Measurements from ENCODE around the gene COL4A2.

COL4A2 gene

DNA sequence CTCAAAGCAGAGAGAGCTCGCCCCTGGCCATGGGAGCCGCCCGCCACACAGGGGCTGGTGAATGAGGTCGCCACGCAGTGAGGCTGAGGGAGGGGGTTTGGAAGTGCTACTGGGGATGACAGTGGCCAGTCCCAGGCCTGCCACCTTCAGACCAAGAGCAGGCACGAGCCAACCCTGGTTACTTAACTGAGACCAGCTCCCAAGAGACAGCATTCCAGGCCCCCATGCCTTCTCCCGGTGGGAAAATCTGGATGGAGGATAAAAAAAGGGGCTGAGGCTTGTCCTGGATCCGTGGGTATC, 211.1 kb downstream of the COL4A2 start:
- Histone ChIP-seq H3K36me3 (ENCODE audit: insufficient read depth, low read length) (no peaks in the 10 kb centered on the region), H3K79me2 (ENCODE audit: control insufficient read depth, insufficient read depth, low read length, unreplicated experiment) (no peaks in the 10 kb centered on the region), H3K4me3 (ENCODE audit: low read depth, low read length) (no peak overlapping the region), H3K27me3 (ENCODE audit: insufficient read depth, low read length) (no peaks in the 10 kb centered on the region), H2AFZ (ENCODE audit: low read length, unreplicated experiment) (no peak overlapping the region), H3K4me1 (ENCODE audit: control insufficient read depth, insufficient read depth, low read length, unreplicated experiment) (peaks cover 35% of the 10 kb centered on the region), H3K27ac (ENCODE audit: low read depth, low read length) (no peak overlapping the region)

DNA sequence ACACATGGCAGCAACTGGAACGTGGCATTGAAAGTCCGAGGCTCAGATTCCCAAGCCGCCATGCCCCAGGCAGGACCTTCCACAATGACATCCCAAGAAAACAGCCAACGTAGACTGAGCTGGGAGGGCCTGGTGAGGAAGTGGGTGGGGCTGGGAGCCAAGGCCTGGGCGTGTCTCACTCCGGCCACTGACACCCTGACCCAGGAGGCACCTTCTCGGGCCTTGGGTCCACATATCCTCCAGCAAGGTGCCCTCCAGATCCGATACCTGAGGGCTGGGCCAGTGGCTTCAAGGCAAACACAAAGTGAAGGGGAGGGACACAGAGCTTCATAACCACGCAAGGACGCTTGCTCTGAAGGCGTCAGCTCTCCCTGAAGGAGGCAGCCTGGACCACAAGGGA, 211.5 kb downstream of the COL4A2 start:
- no peak overlapping the region for H2AFZ ChIP-seq (ENCODE audit: low read length, unreplicated experiment)
- no peaks in the 10 kb centered on the region for H3K79me2 ChIP-seq (ENCODE audit: control insufficient read depth, insufficient read depth, low read length, unreplicated experiment)
- peaks cover 35% of the 10 kb centered on the region for H3K4me1 ChIP-seq (ENCODE audit: control insufficient read depth, insufficient read depth, low read length, unreplicated experiment)
- no peaks in the 10 kb centered on the region for H3K27me3 ChIP-seq (ENCODE audit: insufficient read depth, low read length)
- H3K4me3 ChIP-seq (ENCODE audit: low read depth, low read length): no peak overlapping the region
- no peaks in the 10 kb centered on the region for H3K36me3 ChIP-seq (ENCODE audit: insufficient read depth, low read length)
- H3K27ac ChIP-seq (ENCODE audit: low read depth, low read length): no peak overlapping the region

DNA sequence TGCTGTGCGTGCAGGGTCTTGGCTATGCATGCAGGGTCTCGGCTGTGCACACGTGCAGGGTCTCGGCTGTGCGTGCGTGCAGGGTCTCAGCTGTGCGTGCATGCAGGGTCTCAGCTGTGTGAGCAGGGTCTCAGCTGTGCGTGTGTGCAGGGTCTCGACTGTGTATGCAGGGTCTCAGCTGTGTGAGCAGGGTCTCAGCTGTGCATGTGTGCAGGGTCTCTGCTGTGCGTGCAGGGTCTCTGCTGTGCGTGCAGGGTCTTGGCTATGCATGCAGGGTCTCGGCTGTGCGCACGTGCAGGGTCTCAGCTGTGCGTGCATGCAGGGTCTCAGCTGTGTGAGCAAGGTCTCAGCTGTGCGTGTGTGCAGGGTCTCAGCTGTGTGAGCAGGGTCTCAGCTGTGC, 212.0 kb downstream of the COL4A2 start:
- no peaks in the 10 kb centered on the region for H3K36me3 ChIP-seq (ENCODE audit: insufficient read depth, low read length)
- H3K4me3 ChIP-seq (ENCODE audit: low read depth, low read length): no peak overlapping the region
- H2AFZ ChIP-seq (ENCODE audit: low read length, unreplicated experiment): no peak overlapping the region
- H3K4me1 ChIP-seq (ENCODE audit: control insufficient read depth, insufficient read depth, low read length, unreplicated experiment): peaks cover 35% of the 10 kb centered on the region
- no peaks in the 10 kb centered on the region for H3K79me2 ChIP-seq (ENCODE audit: control insufficient read depth, insufficient read depth, low read length, unreplicated experiment)
- H3K27me3 ChIP-seq (ENCODE audit: insufficient read depth, low read length): no peaks in the 10 kb centered on the region
- no peak overlapping the region for H3K27ac ChIP-seq (ENCODE audit: low read depth, low read length)

DNA sequence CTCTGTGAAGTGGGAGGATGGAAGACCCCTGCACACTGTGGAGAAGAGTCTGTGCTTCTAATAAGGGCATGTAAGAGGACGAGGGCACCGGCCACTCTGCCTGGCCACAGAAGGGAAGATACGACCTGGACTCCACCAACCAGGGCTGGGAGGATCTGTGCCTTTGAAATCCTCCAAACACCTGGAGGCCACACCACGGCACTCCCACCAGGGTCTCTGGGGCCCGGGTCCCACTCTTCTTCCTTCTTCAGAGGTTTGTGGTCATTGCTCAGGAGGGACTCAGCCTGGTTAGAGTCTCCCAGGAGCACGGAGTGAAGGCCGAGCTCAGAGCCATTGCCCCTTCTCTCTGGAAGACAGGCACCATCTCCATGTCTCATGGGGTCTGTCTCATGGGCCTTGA, 212.4 kb downstream of the COL4A2 start:
- Histone ChIP-seq H3K27me3 (ENCODE audit: insufficient read depth, low read length) (no peaks in the 10 kb centered on the region), H3K79me2 (ENCODE audit: control insufficient read depth, insufficient read depth, low read length, unreplicated experiment) (no peaks in the 10 kb centered on the region), H3K4me1 (ENCODE audit: control insufficient read depth, insufficient read depth, low read length, unreplicated experiment) (peaks cover 35% of the 10 kb centered on the region), H2AFZ (ENCODE audit: low read length, unreplicated experiment) (no peak overlapping the region), H3K4me3 (ENCODE audit: low read depth, low read length) (no peak overlapping the region), H3K27ac (ENCODE audit: low read depth, low read length) (peak overlapping the region; percentile 82; the same call in 1 of the 2 replicates), H3K36me3 (ENCODE audit: insufficient read depth, low read length) (no peaks in the 10 kb centered on the region)

DNA sequence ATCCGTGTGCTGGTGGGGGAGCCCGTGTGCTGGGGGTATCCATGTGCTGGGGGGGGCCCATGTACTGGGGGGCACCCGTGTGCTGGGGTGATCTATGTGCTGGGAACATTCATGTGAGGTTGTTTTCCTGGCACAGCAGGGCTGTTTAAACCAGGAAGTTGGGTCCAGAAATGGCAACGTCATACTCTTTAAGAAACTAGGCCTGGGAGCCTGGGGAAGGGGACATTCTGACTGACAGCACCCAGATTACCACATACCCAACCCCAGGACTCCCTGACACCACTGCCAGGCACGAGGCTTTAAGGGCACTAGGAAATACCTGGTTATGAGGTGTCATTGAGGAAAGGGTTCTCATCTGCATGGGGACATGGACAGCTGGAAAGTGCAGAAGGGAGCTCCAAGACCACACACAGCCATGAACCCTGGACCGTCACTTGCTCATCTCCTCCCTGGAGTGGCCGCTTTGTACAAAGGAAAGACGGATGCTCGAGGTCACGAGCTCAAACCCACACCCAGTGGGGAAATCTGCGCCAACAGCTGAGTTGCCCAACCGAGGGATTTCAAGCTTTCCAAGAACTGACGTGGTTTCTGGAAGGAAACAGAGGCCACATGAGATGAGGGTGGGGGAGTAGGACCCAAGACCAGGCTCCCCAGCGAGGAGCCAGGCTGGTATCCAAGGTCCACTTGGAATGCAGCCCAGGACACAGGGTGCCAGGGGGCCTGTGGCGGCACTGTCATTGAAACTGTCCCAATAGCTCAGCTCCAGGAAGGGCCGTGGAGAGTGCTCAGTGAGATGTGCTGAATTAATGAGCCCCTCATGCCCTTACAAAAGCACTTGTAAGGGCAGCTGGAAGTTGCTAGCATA, 213.6 kb downstream of the COL4A2 start:
- Histone ChIP-seq H3K79me2 (ENCODE audit: control insufficient read depth, insufficient read depth, low read length, unreplicated experiment) (no peaks in the 10 kb centered on the region), H3K4me3 (ENCODE audit: low read depth, low read length) (no peak overlapping the region), H3K36me3 (ENCODE audit: insufficient read depth, low read length) (no peaks in the 10 kb centered on the region), H3K27me3 (ENCODE audit: insufficient read depth, low read length) (no peaks in the 10 kb centered on the region), H3K27ac (ENCODE audit: low read depth, low read length) (peak overlapping the region; percentile 82), H3K4me1 (ENCODE audit: control insufficient read depth, insufficient read depth, low read length, unreplicated experiment) (peaks cover 35% of the 10 kb centered on the region), H2AFZ (ENCODE audit: low read length, unreplicated experiment) (no peak overlapping the region)

DNA sequence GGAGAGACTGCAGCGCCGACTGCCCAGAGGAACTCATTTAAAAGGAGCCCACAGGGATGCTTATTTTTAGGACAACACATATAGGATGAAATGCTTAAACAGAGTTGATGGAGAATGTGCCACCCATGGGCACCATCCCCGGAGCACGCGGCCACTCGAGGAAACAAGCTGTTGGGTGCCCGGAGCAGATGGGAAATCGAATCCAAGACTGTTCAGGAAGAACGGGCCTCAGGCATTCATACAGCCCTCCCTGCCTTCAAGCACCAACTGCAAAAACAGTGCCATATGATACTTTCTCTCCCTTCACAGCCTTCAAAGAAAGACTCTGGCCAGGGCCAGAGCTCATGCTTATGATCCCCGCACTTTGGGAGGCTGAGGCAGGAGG, 214.2 kb downstream of the COL4A2 start:
- Histone ChIP-seq H3K27ac (ENCODE audit: low read depth, low read length) (peak overlapping the region; percentile 82), H2AFZ (ENCODE audit: low read length, unreplicated experiment) (no peak overlapping the region), H3K4me1 (ENCODE audit: control insufficient read depth, insufficient read depth, low read length, unreplicated experiment) (peaks cover 35% of the 10 kb centered on the region), H3K36me3 (ENCODE audit: insufficient read depth, low read length) (no peaks in the 10 kb centered on the region), H3K79me2 (ENCODE audit: control insufficient read depth, insufficient read depth, low read length, unreplicated experiment) (no peaks in the 10 kb centered on the region), H3K27me3 (ENCODE audit: insufficient read depth, low read length) (no peaks in the 10 kb centered on the region), H3K4me3 (ENCODE audit: low read depth, low read length) (no peak overlapping the region)

DNA sequence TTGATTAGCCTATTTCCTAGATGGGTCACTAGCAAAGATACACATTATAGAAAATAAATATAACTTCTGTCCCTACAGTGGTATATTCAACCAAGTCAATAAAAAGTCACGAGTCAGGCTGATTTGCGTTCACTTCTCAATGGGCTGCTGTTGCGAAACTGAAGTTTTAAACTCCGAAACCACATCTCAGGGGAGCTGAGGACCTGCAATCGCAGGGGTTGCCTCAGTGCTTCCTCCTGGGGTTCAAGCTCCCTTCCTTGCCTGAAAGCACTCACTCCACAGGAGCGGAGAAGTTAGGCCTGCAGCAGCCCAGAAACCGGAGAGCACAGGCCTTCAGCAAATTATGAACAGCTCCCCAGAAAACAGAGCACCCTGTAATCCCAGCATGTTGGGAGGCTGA, 214.9 kb downstream of the COL4A2 start:
- no peaks in the 10 kb centered on the region for H3K27me3 ChIP-seq (ENCODE audit: insufficient read depth, low read length)
- H2AFZ ChIP-seq (ENCODE audit: low read length, unreplicated experiment): no peak overlapping the region
- H3K4me3 ChIP-seq (ENCODE audit: low read depth, low read length): no peak overlapping the region
- no peaks in the 10 kb centered on the region for H3K36me3 ChIP-seq (ENCODE audit: insufficient read depth, low read length)
- peaks cover 35% of the 10 kb centered on the region for H3K4me1 ChIP-seq (ENCODE audit: control insufficient read depth, insufficient read depth, low read length, unreplicated experiment)
- H3K79me2 ChIP-seq (ENCODE audit: control insufficient read depth, insufficient read depth, low read length, unreplicated experiment): peaks cover 2% of the 10 kb centered on the region
- peak overlapping the region; percentile 82 for H3K27ac ChIP-seq (ENCODE audit: low read depth, low read length)

DNA sequence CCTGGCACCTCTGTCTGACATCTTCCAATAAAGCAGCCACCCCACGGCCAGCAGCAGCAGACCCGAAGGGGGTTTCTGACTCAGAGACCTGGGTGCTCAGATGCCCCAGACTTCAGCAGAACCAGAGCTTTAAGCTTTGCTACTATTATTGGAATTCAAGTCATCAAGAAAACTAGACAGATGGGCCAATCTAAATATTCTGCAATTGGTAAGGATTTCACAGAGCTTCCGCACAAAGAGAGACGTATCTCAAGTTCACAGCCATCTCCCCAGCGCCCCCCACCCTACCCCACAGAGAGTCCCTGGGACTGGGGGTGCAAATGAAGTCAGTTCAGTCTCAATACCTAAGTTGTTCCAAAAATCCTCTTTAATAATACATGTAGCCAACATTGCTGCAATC, 215.6 kb downstream of the COL4A2 start:
- Histone ChIP-seq H3K36me3 (ENCODE audit: insufficient read depth, low read length) (no peaks in the 10 kb centered on the region), H3K27ac (ENCODE audit: low read depth, low read length) (no peak overlapping the region), H3K4me3 (ENCODE audit: low read depth, low read length) (no peak overlapping the region), H2AFZ (ENCODE audit: low read length, unreplicated experiment) (no peak overlapping the region), H3K4me1 (ENCODE audit: control insufficient read depth, insufficient read depth, low read length, unreplicated experiment) (peaks cover 33% of the 10 kb centered on the region), H3K79me2 (ENCODE audit: control insufficient read depth, insufficient read depth, low read length, unreplicated experiment) (peaks cover 8% of the 10 kb centered on the region), H3K27me3 (ENCODE audit: insufficient read depth, low read length) (no peaks in the 10 kb centered on the region)

DNA sequence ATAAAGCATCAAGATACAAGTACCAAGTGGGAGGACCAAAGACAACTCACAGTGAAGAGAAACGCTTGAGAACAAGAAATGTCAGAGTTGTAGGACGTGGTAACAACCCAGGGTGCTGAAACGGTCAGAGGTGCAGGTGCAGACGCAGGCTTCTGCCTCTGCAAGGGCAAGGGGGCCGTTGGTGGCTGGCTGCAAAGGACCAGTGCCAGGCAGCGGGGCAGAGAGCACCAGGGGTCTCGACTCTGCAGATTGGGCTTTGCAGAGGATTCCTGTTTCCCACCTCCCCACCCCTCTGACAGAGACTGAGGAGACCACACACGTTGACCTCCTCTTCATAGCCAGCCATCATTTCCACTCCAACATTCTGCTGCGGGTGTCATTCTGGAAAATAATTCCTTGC, 216.1 kb downstream of the COL4A2 start:
- Histone ChIP-seq H3K27me3 (ENCODE audit: insufficient read depth, low read length) (no peaks in the 10 kb centered on the region), H3K27ac (ENCODE audit: low read depth, low read length) (no peak overlapping the region), H2AFZ (ENCODE audit: low read length, unreplicated experiment) (no peak overlapping the region), H3K4me1 (ENCODE audit: control insufficient read depth, insufficient read depth, low read length, unreplicated experiment) (peaks cover 29% of the 10 kb centered on the region), H3K79me2 (ENCODE audit: control insufficient read depth, insufficient read depth, low read length, unreplicated experiment) (peaks cover 8% of the 10 kb centered on the region), H3K36me3 (ENCODE audit: insufficient read depth, low read length) (no peaks in the 10 kb centered on the region), H3K4me3 (ENCODE audit: low read depth, low read length) (no peak overlapping the region)

DNA sequence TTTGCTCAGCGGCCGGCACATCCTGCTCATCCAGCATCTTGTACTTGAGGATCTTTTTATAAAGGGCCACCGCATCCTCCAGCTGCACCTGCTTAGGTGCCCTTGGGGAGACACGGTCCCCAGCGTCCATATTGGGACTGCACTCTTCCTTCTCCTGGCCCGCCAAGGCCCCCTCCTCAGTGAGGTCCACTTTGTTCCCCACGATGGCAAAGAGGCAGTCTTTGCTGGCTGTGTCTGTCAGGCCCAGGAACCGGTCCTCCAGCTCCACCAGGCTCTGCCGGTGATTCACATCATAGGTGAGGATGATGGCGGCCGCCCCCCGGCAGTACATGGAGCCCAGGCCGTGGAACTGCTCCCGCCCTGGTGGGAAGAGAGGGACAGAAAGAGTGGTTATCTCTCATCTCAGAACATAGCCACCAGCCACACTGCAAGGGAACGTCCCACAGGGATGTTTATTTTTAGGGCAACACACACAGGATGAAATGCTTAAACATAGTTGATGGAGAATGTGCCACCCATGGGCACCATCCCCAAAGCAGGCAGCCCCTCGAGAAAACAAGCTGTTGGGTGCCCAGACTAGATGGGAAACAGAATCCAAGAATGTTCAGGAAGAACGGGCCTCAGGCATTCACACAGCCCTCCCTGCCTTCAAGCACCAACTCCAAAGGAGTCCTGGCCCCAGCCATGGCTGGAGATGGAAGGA, 216.9 kb downstream of the COL4A2 start:
- Histone ChIP-seq H2AFZ (ENCODE audit: low read length, unreplicated experiment) (no peak overlapping the region), H3K27me3 (ENCODE audit: insufficient read depth, low read length) (no peaks in the 10 kb centered on the region), H3K27ac (ENCODE audit: low read depth, low read length) (no peak overlapping the region), H3K36me3 (ENCODE audit: insufficient read depth, low read length) (no peaks in the 10 kb centered on the region), H3K4me1 (ENCODE audit: control insufficient read depth, insufficient read depth, low read length, unreplicated experiment) (peaks cover 27% of the 10 kb centered on the region), H3K4me3 (ENCODE audit: low read depth, low read length) (no peak overlapping the region), H3K79me2 (ENCODE audit: control insufficient read depth, insufficient read depth, low read length, unreplicated experiment) (peaks cover 8% of the 10 kb centered on the region)

Measured in ACC112 (cell line).